Astrocyte (in vitro differentiated cells and primary cell): ENCODE measurements around the gene RHCG. TPM values are rescaled to one million over a fixed set of nuclear protein-coding genes. Genes with fewer than 3 reads are reported as not detected.

Experiments used
- DNase-seq: peaks from one replicate; pipeline ENCODE4 v3.0.0-alpha.2; 2010; ENCODE audit warnings: low read depth
- FAIRE-seq: peaks from 2 replicates; lab custom pipeline; 2011; peaks lifted over from hg19 to GRCh38; lab: Jason Lieb, UNC
- H2AFZ ChIP-seq: 2 replicates; pipeline ENCODE4 v1.6.0; 2012; ENCODE audit warnings: low read depth, low read length, inconsistent platforms
- H3K27ac ChIP-seq: 2 replicates; pipeline ENCODE4 v1.5.1; 2011; ENCODE audit warnings: low read depth, low read length, inconsistent platforms
- H3K27me3 ChIP-seq: 2 replicates; pipeline ENCODE4 v1.6.0; 2011; ENCODE audit warnings: low read length, inconsistent platforms; ENCODE audit not compliant: insufficient read depth
- H3K36me3 ChIP-seq: 2 replicates; pipeline ENCODE4 v1.5.1; 2011; ENCODE audit warnings: low read length, inconsistent platforms; ENCODE audit not compliant: insufficient read depth
- H3K4me1 ChIP-seq: 2 replicates; pipeline ENCODE4 v1.5.1; 2011; ENCODE audit warnings: low read length, inconsistent platforms; ENCODE audit not compliant: insufficient read depth
- H3K4me2 ChIP-seq: 2 replicates; pipeline ENCODE4 v1.6.0; 2012; ENCODE audit warnings: low read length, inconsistent platforms
- H3K4me3 ChIP-seq: 2 replicates; pipeline ENCODE4 v1.5.1; 2011; ENCODE audit warnings: low read depth, mild to moderate bottlenecking, low read length, inconsistent platforms; ENCODE audit not compliant: insufficient read depth
- H3K79me2 ChIP-seq: 2 replicates; pipeline ENCODE4 v1.6.0; 2012; ENCODE audit warnings: mild to moderate bottlenecking, low read length, inconsistent platforms; ENCODE audit not compliant: insufficient read depth
- H3K9ac ChIP-seq: 2 replicates; pipeline ENCODE4 v1.6.0; 2012; ENCODE audit warnings: mild to moderate bottlenecking, low read length, inconsistent platforms
- H3K9me3 ChIP-seq: 2 replicates; pipeline ENCODE4 v1.5.1; 2012; ENCODE audit warnings: low read depth, mild to moderate bottlenecking, low read length, inconsistent platforms; ENCODE audit not compliant: insufficient read depth
- H4K20me1 ChIP-seq: 2 replicates; pipeline ENCODE4 v1.6.0; 2012; ENCODE audit warnings: low read length, inconsistent platforms; ENCODE audit not compliant: insufficient read depth
- H3K27ac Mint-ChIP-seq: one replicate; pipeline ENCODE4 v1.8.0; 2021; ENCODE audit warnings: mild to moderate bottlenecking, mixed read lengths; ENCODE audit not compliant: unreplicated experiment
- H3K27me3 Mint-ChIP-seq: one replicate; pipeline ENCODE4 v1.8.0; 2021; ENCODE audit warnings: low read depth, mixed read lengths; ENCODE audit not compliant: unreplicated experiment
- H3K36me3 Mint-ChIP-seq: one replicate; pipeline ENCODE4 v1.8.0; 2021; ENCODE audit warnings: low read depth, mixed read lengths; ENCODE audit not compliant: unreplicated experiment
- H3K4me1 Mint-ChIP-seq: one replicate; pipeline ENCODE4 v1.8.0; 2021; ENCODE audit warnings: low read depth, mixed read lengths; ENCODE audit not compliant: unreplicated experiment
- H3K4me3 Mint-ChIP-seq: one replicate; pipeline ENCODE4 v1.8.0; 2021; ENCODE audit warnings: mild to moderate bottlenecking, moderate library complexity, mixed read lengths; ENCODE audit not compliant: unreplicated experiment
- H3K9me3 Mint-ChIP-seq: one replicate; pipeline ENCODE4 v1.8.0; 2021; ENCODE audit warnings: mild to moderate bottlenecking, mixed read lengths; ENCODE audit not compliant: unreplicated experiment
- EZH2 ChIP-seq: IDR thresholded peaks from 2 replicates; pipeline ENCODE4 v1.6.1; 2012; ENCODE audit warnings: mild to moderate bottlenecking, low read length, inconsistent platforms; ENCODE audit not compliant: insufficient read depth
- total RNA-seq: library from RNA; stranded (reverse); gene quantifications from 2 replicates; pipeline ENCODE4 v1.2.1, GENCODE V29; 2021
- TF ChIP-seq, protein P1 (sequence below): IDR thresholded peaks from 2 replicates; pipeline ENCODE4 v1.5.1; 2011; ENCODE audit warnings: low read depth, mild to moderate bottlenecking, inconsistent platforms, low read length, moderate library complexity; ENCODE audit not compliant: insufficient read depth

RHCG gene
- total RNA-seq, 1 donor from 2014 or later = 0.18 TPM

GRCh38 chr15:89423981-89424380 is 72.4 kb downstream of the RHCG start:
- Histone ChIP-seq H3K27ac (no peak overlapping the region), H2AFZ (no peak overlapping the region), H3K36me3 (no peaks in the 10 kb centered on the region), H3K4me1 (no peaks in the 10 kb centered on the region), H4K20me1 (peaks cover 3% of the 10 kb centered on the region), H3K4me2 (no peak overlapping the region), H3K9me3 (no peaks in the 10 kb centered on the region), H3K79me2 (no peaks in the 10 kb centered on the region), H3K27me3 (peaks cover 13% of the 10 kb centered on the region), H3K9ac (no peak overlapping the region), H3K4me3 (no peak overlapping the region)
- TF ChIP-seq, protein P1, sequence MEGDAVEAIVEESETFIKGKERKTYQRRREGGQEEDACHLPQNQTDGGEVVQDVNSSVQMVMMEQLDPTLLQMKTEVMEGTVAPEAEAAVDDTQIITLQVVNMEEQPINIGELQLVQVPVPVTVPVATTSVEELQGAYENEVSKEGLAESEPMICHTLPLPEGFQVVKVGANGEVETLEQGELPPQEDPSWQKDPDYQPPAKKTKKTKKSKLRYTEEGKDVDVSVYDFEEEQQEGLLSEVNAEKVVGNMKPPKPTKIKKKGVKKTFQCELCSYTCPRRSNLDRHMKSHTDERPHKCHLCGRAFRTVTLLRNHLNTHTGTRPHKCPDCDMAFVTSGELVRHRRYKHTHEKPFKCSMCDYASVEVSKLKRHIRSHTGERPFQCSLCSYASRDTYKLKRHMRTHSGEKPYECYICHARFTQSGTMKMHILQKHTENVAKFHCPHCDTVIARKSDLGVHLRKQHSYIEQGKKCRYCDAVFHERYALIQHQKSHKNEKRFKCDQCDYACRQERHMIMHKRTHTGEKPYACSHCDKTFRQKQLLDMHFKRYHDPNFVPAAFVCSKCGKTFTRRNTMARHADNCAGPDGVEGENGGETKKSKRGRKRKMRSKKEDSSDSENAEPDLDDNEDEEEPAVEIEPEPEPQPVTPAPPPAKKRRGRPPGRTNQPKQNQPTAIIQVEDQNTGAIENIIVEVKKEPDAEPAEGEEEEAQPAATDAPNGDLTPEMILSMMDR = no peak
- TF ChIP-seq EZH2 = no peak
- H3K27ac Mint-ChIP-seq = no peak overlapping the region
- no peak for FAIRE-seq
- H3K36me3 Mint-ChIP-seq = no peaks in the 10 kb centered on the region
- DNase-seq = no peak
- H3K9me3 Mint-ChIP-seq = peaks cover 6% of the 10 kb centered on the region
- H3K4me1 Mint-ChIP-seq = no peaks in the 10 kb centered on the region
- no peak overlapping the region for H3K4me3 Mint-ChIP-seq
- peaks cover 75% of the 10 kb centered on the region for H3K27me3 Mint-ChIP-seq

Other genes with a start within 250 kb of the RHCG start
- gene POLG, start 161.8 kb downstream of the RHCG start, total RNA-seq = 48.5 and 54.4 TPM in 2 replicates
- 2.8 and 2.9 TPM in 2 replicates for gene TICRR, start 78.9 kb upstream of the RHCG start, total RNA-seq
- gene KIF7, start 158.9 kb upstream of the RHCG start, total RNA-seq = 5.1 and 5.3 TPM in 2 replicates
- gene PLIN1, start 182.8 kb upstream of the RHCG start, total RNA-seq = 0.14 TPM in 1 of 2 replicates, not detected in the other
- 2.1 and 2.5 TPM in 2 replicates for gene PEX11A, start 194.2 kb upstream of the RHCG start, total RNA-seq
- not detected in 2 replicates for gene WDR93, start 194.2 kb upstream of the RHCG start, total RNA-seq